ENCODE measurements around the gene ACOT7.

Gene ACOT7

DNA sequence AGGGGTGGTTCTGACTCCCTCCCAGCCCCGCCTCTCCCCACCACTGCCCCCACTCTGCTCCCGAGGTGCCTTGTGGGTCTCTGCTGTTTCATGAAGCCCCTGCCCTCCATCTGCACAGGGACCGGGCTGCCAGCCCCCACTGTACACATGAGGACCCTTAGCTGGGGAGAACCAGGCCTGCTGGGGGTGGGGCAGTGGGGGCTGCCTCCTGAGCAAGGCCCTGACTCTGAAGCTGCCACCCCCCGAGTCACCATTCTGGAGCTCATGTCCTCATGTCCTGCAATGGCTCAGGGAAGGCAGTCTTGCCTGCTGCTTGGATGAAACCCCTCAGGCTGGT lies 141.2 kb downstream of the ACOT7 start:
- TF ChIP-seq, protein P1, sequence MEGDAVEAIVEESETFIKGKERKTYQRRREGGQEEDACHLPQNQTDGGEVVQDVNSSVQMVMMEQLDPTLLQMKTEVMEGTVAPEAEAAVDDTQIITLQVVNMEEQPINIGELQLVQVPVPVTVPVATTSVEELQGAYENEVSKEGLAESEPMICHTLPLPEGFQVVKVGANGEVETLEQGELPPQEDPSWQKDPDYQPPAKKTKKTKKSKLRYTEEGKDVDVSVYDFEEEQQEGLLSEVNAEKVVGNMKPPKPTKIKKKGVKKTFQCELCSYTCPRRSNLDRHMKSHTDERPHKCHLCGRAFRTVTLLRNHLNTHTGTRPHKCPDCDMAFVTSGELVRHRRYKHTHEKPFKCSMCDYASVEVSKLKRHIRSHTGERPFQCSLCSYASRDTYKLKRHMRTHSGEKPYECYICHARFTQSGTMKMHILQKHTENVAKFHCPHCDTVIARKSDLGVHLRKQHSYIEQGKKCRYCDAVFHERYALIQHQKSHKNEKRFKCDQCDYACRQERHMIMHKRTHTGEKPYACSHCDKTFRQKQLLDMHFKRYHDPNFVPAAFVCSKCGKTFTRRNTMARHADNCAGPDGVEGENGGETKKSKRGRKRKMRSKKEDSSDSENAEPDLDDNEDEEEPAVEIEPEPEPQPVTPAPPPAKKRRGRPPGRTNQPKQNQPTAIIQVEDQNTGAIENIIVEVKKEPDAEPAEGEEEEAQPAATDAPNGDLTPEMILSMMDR (IDR thresholded peaks at IDR 0.05) = no peak

DNA sequence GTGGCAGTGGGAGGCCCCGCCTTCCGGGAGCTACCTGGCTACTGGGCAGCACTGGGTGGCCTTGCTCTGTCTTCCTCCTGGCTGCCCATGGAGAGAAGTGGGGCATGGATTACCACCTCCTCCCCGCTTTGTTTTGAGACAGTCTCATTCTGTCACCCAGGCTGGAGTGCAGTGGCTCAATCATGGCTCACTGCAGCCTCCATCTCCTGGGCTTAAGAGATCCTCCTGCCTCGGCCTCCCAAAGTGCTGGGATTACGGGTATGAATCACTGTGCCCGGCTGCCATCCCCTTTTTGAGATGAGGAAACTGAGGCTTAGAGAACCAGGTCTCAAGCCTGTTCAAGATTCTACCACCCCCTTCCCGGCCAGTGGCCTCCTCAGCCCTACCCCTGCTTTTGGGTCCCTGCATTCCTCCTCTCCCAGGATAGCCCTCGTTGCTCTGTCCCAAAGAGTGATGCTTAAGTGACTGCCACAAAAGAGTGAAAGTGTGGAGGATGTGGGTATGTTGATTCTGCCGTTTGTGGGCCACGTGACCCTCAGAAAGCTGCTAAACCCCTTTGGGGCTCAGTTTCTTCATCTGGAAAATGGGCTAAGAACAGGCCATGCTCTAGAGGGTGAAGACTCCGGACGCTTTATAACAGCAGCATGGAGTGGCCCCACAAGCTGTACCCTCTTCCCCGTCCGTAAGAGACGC lies 141.7 kb downstream of the ACOT7 start:
- TF ChIP-seq, protein P1 (IDR thresholded peaks at IDR 0.05) = no peak

DNA sequence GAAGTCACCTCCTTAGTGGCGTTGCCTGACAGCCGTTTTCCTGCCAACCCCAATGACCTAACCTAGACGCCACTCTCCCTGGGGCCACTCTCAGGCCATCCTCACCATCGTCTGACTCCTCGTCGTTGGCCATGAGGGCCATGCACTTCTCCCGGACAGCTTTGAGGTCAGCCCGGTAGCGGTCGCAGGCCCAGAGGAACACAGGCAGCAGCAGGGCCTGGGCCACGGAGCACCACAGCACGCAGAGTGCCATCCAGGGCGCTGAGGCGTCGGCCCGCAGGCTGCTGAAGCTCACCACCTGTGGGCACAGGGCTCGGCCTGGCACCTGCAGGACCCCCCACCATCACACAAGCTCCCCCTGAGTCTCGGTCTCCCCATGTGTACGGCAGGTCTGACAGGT lies 142.3 kb downstream of the ACOT7 start:
- TF ChIP-seq, protein P1 (IDR thresholded peaks at IDR 0.05) = no peak

DNA sequence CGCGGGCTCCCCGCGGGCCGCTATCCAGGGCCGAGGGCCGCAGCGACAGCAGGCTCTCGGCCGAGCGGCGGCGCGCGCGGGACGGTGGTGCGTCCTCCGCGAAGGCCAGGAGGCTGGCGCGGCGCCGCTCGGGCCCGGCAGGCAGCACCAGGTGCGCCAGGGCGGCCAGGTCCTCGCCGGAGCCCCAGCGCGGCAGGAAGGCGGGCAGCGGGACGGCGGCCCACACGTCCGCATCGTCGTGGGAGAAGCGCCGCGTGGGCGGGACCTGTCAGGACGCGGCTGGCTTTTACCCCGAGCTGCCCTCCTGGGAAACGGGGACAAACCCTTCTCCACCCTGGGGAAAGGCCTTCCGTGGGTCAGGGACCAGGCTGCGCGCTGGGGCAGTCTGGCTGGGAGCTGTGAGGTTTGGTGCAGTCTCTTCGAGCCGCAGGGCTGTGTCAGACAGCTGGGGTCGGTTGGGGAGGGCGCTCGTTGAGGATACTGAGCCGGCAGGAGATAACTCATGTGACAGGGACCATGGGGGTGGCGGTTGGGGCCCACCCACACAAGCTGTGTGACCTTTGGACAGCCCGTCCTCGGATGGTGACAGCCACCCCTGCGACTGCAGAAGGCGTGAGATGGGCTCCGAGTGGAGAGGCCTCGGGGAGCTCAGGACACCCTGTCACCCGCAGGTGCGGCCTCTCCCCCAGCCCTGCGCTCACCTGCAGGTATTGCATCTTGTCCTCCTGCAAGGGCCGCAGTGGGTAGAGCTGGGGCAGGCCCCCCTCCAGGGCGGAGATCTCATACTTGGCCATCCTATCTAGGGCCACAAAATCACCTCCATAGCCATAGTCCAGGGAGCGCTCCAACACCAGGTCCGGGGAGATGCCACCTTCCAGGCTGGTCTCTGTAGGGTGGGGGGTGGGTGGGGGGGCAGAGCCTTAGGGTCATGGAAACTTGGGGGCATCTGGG lies 143.6 kb downstream of the ACOT7 start:
- TF ChIP-seq, protein P1 (IDR thresholded peaks at IDR 0.05) = no peak

DNA sequence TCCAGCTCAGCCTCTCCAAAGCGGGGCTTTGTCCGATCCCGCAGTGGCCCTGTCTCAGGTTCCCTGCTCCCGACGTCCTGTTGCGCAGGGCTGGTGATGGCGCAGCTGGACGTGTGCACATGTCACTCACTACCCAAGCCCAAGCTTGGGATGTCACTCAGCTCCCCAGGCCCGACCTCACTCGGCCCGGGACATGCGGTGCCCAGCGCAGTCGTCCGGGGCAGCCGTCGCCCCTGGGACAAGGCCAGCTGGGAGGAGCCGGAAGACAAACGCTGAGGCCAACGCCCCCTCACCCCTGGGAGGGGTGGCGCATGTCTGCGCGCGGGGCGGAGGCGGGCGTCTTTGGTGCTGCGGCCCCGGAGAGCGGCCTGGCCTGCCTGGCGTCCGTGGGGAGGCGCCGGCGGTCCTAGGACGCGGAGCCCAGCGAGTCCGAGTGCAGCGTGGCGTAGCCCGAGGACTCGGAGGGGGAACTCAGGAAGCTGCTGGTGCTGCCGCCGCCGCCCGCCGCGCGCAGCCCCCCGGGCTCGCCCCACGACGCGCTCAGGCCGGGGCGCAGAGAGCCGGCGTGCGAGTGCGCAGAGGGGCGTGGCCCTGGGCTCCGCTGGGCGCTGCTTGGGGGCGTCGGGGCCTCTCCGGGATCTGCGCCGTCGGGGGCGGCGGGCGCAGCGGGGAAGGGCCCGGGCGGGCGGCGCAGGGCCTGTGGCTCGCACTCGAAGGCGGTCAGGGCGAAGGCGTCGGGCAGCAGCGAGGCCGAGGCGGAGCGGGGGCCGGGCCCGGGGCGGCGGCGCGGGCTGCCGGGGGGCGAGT lies 144.4 kb downstream of the ACOT7 start:
- TF ChIP-seq, protein P1 (IDR thresholded peaks at IDR 0.05) = no peak

DNA sequence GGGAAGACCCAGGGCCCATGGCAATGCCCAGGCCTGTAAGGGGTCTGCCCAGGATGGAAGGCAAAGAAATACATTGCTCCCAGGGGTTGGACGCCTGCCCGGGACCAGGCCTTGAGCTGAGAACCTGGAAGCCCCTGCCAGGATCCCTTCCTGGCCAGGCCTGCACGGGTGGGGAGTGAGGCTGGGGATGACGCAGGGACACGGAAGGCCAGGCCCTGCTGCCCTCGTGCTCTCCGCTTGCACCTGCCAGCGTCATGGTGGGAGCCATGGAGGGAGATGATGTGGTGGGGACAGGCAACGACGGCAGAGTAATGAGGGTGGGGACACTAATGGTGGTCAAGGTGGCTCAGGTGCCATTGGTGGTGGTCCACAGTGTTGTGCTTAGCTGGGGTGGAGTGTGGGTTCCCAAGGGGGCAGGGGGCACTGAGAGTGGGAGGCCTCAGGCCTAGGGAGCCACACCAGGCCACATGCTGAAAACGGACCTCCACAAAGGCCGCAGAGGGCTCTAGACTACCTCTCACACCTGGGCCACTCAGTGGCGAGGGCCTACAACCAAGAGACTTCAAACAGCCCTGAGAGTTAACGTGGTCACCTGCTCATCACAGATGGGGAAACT lies 145.3 kb downstream of the ACOT7 start:
- TF ChIP-seq, protein P1 (IDR thresholded peaks at IDR 0.05) = no peak

DNA sequence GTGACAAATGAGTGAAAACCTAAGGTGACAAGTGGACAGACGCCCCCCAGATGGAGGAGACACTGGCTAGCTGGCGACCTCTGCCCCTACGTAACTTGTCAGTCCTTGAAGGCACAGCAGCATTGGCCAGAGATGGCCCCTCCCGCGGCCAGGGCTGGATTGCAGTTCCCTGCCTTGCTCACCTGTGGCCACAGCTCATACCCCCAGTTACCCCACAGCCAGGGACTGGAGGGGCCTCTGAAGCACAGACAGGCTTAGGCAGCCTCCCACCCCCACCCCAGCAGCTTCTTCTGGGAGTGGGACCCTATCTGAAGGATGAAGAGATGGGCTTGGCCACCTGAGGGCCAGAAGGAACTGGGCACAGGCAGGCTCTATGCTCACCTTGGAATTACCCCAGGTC lies 145.9 kb downstream of the ACOT7 start:
- TF ChIP-seq, protein P1 (IDR thresholded peaks at IDR 0.05) = no peak
